ENCODE measurements around the gene TRAK1.

TRAK1 gene

DNA sequence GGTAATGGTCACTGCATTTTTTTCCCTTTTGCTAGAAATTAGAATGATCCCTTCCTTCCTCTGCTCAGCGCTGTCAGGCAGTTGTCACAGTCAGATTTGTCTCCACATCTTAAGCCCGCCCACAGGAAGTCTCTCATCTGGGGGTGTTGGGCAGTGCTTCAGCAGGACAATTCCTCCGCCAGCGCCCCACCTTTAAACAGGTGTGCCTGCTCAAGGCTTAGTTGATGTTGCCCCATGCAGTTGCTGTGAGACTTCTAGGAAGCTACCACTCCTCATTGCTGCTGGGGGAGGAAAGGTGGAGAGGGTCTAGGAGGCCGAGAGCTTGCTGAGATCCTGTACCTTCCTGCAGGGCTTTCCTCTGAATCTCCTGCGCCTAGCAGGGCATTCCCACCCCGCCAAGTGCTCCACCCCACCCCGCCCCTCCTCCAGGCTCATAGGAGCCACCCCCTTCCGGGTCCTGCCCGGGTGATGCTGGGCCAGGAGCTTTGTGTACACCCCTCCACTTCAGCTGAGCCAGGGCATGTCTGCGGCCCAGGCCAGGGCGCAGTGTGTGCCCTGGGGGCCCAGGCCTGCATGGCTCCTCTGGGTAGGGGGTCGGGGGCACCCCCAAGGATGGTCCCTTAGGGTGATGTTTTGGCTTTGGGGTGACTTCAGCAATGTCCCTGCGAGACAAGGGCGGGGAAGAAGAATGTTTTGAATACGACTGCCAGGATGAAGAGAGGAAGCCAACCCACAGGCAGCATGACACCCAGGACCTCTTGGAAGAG, 68.7 kb downstream of the TRAK1 start:
- no peak for DNase-seq

DNA sequence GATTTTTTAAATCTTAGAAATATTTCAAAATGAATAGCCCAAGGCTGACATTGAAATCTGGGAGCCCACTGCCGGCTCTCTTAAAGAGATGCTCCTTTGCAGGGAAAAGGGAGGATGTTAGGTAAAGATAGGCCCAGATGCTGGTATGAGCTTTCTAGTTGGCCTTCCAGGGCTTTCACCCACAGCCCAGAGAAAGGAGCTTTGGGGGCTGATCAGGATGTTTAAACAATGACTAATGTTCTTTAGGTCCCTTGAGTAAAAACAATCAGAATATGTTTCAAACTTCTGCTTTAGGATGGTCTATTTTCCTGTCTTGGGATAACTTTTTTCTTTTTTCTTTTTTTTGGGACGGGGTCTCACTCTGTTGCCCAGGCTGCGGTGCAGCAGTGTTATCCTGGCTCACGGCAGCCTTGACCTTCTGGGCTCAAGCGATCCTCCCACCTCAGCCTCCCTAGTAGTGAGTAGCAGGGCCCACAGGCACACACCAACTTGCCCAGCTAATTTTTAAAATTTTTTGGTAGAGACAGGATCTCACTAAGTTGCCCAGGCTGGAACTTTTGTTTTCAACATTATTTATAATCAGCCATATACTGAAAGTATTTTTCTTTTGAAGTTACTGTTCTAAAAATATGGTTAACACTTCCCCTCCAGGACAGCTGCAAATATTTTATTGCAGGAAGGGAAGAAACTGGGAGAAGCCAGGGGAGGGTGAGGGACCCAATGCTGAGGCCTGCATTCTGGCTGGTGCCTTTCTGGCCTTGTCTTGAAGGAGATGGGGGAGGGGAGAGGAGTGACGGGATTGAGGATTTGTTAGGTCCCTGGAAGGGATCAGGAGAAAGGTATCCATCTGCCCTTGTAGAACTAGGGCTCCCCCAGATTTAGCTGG, 70.1 kb downstream of the TRAK1 start:
- no peak for DNase-seq

DNA sequence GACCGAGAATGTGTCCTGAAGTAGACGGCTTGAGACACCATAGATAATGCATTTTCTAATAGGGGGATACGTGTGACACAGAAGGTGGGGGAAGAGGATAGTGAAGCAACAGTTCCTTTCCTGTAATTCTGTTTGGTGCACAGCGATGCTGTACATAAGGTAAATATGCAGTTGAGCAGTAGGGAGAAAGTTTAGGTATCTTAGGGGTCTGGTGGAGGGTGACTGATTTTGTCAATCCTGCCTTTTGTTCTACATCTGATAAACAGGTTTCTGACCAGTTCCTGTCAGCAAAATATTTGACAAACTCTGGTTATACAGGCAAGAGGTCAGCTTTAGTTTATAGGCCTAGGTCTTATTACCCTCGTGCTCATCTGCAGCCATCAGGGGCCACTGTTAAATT, 71.3 kb downstream of the TRAK1 start:
- no peak for DNase-seq

DNA sequence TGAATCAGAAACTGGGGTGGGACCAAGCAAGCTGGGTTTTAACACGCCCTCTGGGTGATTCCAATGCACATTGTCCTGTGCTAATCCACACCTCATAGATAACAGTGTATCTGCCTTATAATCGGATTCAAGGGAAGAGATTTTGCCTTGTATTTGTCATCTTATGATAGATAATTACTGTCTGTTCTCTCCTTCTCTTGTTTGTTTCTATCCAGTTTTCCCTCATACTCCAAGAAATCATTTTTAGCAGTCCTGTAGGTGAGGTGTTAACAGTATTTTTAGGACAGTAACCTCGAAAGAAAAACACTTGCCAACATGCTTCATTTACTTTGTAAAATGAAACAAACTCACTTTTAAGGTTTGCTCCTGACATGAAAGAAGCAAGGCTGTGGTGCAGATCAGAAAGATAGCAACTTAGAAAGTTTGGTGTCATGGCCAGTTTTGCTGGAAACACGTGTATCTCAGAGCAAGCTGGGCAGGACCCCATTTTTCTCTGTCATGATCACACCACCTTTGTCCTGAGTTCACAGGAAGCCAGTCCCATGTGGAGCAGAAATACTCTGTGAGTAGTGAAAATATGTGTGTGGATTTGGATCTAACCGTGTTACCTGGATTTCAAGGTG, 72.6 kb downstream of the TRAK1 start:
- DNase-seq = no peak

DNA sequence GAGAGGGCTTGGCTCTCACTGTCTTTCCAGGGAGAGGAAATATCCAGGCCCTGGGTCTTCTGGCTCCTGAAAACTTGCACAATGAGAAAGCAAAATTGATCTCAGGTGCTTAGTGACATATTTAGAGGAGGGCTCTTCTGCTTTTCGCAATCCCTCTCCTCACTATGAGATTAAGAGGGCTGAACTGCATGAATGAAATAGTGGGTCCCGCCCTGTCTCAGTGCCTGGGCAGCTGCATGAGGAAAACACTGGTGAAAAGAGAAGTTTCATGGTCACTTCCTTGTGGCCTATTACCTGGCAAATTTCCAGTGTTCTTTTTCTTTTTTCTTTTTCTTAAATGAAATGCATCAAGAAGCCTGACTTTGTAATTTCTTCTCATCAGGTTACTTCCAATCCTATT, 73.5 kb downstream of the TRAK1 start:
- DNase-seq = no peak

DNA sequence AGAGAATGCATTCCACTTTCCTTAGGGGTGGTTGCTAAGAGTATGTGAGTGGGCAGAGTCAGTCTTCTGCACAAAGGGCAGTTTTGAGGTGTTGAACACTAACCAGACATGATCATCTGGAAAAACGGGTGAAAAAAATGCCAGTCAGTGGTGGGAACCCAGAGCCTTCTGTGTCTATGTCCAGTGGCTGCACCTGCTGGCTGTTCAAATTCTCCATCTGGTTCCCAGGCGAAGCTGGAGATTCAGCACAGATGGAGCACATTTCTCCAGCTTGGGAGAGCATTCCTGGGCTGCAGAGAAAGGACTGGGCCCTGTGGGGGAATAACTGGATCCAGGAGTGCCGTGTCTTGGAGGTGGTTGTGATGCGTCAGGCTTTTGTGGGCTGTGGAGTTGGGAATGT, 74.1 kb downstream of the TRAK1 start:
- no peak for DNase-seq

DNA sequence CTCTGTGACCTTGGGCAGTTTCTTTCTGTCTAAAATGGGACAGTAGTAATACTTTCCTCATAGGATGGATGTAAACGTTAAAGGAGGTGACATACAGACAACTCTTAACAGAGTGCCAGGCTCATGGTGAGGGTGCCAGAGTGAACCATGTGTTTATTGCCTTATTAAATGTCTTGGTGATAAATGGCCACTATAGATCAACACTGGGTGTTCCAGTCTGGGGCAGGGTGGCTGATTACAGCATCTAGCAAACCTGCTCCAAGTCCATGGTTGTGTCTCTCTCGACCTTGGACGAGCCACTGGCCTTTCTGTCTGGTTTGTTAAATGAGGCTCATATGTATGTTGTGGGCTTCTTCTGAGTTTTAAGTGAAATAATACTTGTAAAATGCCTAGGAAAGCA, 75.1 kb downstream of the TRAK1 start:
- no peak for DNase-seq

DNA sequence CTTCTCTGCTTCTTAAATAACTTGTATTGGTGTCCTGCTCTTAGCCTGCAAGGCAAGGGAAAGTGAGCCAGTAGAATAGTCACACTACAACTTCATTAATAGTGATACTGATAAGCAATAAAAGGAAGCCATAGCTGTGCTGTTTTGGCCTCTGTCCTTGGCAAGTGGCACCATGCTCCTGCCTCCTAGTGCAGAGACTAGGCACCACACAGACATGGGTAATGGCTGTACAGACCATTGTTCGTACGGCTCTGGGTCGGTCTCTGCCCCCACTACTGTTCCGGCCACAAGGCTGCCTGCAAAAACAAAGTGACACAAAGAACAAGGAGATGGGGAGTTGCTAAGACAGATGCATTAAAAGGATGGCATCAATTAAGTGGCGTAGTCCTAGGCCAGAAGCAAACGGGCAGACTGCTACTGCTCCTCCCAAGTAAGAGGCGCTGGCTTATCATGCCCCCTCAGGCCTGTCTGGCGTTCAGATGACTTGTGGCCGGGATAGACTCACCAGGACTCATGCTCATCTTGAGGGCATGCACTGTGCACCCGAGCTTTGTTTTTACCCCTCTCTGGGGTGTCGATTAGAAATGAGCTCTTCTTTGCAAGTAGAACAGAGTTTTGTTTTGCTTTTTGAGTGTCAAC, 75.6 kb downstream of the TRAK1 start:
- DNase-seq = no peak

DNA sequence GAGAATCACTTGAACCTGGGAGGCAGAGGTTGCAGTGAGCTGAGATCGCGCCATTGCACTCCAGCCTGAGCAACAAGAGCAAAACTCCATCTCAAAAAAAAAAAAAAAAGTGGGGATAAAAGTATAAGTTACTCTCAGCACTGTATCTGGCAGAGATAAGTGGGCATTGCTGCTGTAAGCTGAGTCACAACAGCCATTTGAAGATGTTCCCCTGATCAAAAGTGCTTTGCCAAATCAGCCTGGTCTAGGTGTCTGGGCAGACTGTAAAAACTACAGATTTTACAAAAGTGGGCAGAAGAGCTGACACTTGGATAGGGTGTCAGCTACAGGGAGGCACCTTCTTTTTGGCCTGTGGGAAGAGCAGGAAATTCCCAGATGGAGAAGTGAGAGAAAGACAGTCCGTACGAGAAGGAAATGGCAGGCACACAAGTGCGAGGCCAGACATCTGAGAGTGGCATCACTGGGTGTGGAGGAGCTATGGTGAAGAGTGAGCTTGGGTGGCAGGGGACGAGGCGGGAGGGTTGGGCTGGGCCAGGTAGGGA, 78.5 kb downstream of the TRAK1 start:
- no peak for DNase-seq

DNA sequence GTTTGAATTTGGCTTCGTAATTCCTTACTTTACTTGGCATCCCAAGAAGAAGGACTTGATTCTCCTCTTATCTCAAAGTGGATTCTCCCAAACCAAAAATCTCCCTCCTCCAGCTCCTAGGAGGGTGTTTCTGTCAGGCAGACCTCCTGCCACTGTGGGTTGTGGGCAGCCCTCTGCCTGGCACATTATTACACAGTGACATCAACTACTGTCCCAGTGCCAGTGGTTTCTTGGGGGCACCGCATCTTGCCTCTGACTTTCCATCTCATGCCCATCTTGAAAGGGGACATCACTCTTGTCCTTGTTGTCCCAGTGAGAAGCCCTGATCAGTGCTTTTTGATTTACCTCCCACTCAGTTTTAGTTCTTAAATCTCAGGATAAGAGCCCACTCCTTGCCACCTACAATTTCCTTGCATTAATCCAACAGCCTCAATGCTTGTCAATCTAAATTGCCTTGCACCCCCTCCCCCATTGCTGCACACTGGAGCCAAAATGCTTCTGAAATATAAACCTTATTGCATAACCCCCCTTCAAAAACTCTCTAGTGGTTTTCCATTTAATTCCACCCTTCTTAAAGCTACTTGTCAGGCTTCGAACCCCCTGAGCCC, 81.0 kb downstream of the TRAK1 start:
- DNase-seq = no peak

DNA sequence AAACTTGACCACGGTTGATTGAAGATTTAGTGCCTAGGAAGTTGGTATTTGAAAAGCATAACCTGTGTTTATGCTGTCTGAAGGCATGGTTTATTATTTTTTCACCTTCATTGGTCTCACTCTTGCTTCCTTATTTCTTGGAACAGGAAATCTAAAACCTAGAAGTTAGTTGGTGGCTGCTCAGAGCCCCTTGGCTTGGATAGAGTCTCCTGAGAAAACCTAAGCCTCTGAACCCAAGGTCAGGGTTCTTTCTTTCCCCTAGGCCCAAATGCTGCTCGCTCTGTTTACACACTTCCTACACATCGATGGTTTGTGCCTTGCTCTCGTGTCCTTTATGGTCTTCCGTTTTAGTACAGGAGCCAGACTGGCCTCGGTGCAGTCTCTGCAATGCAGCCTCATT, 82.2 kb downstream of the TRAK1 start:
- no peak for DNase-seq

DNA sequence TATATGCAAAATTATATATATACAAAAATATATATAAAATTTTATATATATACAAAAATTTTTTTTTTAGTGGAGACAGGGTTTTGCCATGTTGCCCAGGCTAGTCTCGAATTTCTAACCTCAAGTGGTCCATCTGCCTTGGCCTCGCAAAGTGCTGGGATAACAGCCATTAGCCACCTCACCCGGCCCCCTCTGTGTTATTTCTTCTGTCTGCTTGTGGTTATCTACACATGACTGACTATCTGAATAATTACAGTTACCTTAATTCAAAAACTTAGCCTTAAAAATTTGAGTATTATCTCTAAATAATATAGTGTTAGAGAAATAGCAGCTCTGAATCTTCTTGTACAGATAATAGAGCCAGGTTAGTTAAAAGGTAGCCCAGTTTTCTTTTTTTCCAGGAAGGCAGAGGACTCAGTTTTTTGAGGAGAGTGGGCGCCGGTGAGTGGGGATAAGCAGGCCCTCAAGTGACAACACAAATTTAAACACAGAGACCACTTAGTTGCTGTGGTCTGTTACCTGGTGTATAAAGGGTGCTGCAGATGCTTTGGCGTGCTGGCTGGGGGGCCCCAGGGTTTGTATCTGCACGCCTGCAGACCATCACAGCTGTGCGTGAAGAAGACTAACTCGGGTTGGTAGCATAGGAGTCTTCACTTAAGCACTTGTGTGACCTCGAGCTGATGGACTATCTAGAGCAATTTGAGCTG, 83.7 kb downstream of the TRAK1 start:
- DNase-seq = no peak

DNA sequence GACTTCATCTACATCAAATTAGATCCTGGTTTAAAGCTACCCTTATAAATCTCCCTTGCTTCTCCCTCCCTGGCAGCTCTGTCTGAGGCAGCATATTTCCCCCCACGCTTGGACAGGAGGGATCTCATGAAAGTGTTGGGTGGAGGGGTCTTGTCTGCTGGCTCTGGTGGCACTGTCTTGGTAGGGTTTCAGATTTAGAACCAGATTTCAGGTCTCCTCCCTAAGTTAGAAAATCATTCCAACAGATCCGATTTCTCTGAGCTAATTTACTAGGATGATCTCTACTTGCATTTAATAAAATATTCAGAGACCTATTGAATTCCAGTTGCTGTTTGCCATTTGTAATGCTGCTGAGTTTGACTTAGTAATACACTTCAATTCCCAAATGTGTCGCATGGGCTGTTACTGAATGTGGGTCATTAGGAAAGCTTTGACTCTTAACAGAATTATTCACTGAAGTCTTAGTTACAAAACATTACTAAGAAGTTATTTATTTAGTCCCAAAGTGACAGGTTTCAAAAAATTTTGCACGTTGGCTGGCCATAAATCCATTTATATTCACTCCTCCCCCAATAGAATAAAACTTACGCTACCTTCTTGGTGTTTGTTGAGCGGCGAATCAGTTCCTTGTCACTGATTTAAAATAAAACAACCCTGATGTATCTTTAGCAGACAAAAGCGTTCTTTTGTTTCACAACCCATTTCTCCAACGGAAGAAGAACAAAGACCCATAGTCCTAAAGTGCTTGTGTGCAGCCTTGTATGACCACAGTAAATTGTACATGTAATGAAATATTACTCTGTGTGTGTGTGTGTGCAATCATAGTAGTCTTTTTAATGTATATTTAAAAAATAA, 84.5 kb downstream of the TRAK1 start:
- no peak for DNase-seq

DNA sequence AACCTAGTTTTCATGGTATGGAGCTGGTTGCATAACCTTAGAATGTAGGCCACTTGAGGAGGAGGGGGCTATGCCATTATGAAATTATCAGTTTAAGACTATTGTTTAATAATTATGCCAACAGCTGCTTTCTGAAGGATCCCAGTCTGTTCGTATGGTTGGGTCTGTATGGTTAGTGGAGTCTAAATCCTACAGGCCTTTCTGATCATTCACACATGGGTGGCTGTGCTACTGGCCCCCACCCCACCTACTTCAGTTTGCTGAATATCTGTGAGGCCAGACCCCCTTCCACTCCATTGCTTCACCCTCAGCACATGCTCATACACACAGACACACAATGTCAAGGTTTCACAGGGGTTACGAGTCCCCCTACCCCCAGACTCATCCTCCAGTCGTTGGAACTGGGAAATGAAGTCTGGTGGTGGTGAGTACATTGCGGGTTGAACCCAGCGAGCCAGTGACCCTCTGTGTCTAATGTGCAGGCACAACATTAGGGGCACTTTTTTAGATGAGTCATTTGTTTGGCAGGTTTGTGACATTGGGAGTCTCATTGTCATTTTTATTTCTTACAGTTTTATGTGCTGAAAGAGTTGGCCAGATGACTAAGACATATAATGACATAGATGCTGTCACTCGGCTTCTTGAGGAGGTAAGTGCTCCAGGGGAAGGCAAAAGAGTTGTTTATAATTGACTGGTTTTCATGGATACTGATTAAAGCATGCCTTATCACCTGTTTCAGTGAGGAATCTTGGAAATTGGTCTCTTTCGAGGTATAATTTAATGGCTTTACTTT, 85.3 kb downstream of the TRAK1 start:
- no peak for DNase-seq

DNA sequence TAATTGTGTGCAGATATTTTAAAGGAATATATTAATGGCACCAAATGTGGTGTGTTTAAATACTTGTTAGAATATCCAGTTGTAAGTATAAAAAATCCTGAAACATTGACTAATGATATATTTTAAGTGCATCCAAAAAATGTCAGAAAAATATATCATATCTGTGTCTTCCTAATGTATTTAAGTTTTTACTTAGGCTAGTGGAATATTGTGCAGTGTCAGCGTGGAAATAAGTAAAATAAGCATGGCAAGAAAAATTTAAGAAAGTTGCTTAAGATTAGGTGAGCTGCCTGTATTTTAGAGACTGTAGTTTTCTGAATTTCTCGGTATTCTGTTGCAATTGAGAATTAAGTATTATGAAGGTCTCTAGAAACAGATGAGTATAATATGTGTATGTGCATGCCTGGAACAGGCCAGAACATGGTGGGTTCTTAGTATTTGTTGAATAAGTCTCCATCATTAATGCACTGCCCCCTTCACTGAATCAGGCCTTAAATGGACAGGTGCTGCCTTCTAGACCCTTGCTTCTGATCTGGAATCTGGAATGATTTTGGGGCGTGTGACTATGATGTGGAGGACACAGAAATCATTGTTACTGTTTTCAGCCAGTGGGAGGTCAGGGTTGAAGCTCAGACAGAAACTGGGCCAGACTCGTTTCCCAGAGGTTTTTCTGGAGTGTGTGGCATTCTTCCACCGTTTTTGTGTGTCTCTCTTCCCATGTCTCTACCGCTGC, 86.1 kb downstream of the TRAK1 start:
- no peak for DNase-seq

DNA sequence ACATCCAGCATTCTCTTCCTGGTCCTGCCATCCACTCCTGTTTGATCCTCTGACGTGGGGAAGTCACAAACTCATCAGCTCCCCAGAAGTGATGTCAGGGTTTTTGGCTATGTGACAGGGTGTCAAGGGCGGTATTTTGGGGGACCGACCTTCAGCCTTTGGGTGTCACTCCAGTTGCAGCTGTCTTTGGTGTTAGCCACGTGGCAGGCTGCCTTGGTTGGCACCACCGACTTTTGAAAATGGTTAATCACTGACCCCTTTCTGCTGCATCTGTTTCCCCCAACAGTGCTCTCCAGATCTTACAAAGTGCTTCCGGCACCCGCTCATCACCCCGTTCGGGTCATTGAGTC, 86.6 kb downstream of the TRAK1 start:
- no peak for DNase-seq

DNA sequence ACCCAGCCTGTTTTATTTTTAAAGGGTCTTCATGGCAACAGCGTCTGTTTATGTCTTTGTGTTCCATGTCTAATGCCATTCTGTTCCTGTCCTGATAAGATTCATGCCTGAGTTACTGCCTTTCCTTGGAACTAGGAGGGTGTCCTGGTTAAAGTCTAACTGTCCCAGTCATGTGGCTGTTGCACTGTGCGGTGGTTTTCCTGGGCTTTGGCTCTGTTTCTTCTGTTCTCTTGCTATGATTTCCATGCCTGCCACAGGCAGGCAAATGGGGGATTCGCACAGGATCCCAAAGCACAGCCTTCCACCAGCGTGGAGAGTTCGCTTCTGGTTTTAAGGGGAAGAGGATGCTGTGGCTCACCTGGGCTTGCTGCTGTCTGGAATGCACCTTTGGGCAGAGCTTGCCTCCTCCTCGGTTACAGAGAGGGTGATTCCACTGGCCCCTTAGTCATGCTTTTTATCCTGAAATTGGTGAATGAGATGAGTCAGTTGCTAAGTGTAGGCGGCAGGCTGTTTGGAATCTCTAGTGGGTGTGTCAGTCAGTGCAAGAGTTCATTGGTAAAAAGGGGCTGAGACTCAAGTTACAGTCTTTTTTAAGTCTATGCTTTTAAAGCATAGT, 88.1 kb downstream of the TRAK1 start:
- DNase-seq = no peak

DNA sequence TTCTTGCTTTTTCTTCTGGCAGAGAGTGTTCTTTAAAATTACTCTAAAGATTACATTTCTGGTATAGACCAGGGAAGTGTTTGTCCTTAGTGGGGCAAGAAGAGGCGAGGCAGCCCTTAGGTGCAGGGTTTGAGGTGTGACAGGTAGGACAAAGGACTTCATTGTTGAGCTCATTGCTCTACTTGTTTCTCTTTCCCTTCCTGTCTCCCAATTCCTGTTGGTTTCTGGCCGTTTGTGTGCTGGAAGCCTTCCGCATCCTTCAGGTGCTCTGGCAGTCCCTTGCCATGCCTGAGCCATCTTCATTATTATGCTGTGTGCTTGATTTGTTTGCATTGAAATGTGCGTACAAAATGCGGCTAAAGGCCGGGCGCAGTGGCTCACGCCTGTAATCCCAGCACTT, 89.7 kb downstream of the TRAK1 start:
- DNase-seq = no peak

DNA sequence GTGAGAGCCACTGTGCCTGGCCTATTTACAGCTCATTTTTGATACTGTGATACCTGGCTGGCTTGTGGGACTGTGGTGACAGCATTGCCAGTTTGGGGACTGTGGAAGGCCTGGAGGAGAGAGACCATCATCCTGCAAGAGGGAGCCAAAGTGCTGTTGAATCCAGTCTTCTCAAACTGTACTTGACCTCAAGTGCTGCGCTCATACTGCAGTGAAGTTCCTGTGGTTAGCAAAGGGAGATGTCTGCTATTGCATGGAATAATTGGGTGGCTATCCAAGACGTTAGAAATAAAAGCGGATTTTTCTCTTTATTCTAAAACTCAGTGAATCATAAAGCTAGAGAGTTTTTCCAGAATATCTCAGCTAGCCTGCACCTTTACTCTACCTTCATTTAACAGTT, 91.4 kb downstream of the TRAK1 start:
- no peak for DNase-seq
